SHP77 treated with DMSO at 0.1 percent for 48 hours (cell line): ENCODE data around the gene CACNA2D4.

Experiments
- DNase-seq: peaks from one replicate; lab custom pipeline; 2025; lab: John Stamatoyannopoulos, UW

Gene CACNA2D4

DNA sequence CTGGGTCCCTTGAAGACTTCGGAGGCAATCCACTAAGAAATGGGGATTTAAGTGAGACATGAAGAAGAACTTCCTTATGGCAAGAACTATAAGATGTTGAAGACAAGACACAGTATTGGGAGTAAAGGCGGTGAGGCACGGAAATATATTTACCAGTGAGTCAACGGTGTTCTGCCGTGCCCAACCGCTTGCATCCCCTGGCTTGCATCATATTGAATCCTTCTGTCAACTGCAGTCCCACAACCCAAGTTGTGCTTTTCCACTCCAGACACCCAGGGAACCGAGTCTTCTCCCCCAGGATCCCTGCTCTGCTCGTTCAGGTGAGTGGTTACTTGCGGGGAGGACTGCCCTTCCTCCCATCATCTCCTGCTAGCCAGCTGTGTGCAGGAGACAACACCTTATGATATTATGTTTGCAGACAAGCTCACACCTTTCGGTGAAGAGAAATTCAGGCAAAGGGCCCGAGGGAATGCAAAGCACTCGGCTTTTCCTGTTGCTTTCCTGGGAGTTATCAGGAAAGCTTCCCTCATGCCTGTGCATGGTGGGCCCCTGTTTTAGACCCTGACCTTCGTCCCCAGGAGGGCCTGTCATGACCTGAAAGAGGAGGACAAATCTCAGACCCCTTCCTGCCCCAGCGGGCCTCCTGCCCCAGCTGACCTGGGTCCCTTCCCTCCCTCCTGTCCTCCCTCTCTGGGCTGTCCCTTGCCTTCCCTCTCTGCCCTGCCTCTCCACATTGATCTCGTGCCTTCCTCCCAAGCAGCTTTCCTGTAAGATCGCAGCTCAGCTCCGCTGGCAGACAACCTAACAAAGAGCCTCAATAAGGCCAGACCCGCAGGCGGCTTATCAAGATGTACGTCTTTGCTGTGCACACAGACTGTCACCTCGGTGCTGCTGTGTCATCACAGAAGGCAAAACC is 102.4 kb downstream of the CACNA2D4 start:
- DNase-seq, result no peak

DNA sequence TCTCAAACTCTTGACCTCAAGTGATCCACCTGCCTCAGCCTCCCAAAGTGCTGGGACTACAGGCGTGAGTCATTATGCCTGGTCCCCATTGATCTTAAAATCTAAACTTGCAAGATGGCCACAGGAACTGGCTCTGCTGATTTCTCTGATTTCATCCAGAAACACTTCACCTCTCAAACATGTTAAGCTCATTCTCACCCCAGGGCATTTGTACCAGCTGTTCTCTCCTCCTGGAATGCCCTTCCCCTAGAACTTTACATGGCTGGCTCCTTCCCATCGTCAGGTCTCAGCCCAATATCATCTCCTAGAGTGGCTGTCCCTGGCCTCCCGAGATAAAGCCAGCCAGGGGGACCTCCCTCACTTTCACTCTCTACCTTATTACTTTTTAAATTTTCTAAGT is 103.3 kb downstream of the CACNA2D4 start:
- DNase-seq, result no peak

DNA sequence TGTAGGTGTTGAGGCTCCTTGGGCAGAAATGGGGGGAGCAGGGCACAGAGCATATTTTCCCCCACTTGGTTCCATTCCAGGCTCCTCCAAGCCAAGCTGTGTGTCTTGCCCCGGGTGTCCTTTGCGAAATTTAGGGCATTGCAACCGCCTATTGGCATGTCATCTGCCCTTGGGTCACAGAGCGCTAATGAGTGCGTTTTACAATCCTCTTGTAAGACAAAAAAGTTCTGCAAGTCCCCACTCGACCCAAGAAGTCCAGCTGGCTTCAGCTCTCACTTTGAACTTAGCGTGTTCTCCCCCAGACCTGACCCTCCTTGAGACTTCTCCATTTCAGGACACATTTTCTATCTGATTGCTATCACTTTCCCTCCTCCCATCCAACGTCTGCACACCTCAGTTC is 104.2 kb downstream of the CACNA2D4 start:
- no peak for DNase-seq

DNA sequence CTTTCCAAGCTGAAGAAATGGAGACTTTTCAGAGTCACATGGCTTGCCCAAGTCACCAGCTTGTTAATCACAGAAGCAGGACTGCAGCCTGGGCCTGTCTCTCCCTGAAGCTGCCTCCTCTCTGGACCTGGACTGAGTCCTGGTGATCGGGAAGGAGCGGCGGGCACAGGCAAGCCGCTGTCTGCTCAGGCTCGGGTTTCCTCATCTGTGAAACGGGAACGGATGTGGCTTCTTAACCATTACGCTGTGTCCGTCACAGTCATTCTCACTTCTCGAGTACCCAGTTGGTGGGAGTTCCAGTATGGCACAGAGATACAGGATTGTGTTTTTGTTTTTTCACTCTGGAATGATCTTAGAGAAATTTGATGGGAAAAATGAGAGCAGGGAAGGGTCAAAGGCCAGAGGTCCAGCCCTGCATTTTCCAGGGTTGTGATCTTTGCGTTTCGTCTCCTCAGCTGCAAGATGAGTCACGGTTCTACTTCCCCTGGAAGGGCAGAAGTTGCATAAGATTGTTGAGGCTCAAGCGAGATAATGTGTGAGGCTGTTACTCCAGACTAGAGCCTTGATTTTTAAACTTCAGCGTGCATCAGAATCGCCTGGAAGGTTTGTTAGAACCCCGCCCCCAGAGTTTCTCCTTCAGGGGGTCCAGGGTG is 105.7 kb downstream of the CACNA2D4 start:
- no peak for DNase-seq

DNA sequence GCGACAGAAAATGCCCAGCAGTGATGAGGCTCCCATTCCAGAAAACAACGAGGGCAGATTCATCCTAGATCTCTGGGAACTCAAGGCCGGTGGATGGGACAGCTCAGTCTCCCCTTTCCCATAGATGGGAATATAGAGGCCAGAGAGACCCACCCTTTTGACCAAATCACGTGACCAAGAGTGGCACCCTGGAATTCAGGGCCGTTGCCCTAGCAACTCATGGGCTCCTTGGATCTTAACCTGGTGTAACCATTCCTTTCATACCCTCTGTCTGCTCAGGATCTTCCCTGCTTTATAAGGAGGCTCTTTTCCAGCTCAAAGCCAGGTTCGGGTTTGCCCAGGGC is 106.5 kb downstream of the CACNA2D4 start:
- no peak for DNase-seq

DNA sequence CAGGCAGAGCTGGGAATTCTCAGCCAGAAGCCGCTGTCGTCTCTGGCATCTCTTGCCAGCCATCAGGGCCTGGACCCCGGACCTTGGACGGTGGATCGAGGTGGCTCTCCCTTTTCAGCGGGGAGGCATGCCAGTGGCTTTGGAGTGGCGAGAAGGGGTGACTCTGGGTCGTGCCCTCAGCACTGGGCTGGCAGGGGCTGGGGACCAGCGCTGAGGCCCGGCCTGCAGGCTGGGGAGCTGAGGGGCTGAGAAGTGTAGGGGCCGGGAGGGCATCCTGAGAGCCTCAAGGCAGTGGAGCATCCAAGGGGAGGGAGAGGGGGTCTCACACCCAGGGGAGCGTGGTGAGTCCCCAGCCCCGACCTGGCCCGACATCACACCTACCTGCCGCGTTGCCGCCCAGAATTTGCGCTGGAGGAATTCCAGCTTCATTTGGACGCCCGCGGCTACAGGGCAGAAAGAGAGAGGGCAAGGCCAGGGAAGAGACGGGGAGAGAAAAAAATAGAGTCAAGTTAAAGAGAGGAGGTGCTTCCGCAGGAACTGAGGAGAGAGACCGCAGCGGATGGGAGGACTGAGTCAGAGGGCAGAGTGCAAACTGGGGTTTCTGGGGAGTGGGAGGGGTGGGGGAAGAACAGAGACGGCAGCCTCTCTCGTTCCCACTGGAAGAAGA is 107.0 kb downstream of the CACNA2D4 start:
- DNase-seq, result no peak

DNA sequence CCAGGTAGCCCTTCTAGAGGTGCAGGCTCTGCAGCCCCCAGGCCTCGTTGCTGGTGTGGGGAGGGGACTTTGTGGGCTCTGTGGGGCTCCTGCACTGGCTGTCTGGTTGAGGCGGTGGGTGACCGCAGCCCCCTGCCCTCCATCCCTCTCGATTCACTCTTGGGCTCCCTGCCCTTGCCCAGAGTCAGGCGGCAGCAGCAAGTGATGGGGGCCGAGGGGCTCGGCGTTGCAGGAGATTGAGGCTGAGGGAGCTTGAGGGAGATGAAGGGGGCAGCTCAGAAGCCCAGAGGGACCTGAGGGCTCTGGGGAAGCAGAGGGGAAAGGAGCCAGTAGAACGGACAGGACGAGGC is 107.5 kb downstream of the CACNA2D4 start:
- DNase-seq, result no peak

DNA sequence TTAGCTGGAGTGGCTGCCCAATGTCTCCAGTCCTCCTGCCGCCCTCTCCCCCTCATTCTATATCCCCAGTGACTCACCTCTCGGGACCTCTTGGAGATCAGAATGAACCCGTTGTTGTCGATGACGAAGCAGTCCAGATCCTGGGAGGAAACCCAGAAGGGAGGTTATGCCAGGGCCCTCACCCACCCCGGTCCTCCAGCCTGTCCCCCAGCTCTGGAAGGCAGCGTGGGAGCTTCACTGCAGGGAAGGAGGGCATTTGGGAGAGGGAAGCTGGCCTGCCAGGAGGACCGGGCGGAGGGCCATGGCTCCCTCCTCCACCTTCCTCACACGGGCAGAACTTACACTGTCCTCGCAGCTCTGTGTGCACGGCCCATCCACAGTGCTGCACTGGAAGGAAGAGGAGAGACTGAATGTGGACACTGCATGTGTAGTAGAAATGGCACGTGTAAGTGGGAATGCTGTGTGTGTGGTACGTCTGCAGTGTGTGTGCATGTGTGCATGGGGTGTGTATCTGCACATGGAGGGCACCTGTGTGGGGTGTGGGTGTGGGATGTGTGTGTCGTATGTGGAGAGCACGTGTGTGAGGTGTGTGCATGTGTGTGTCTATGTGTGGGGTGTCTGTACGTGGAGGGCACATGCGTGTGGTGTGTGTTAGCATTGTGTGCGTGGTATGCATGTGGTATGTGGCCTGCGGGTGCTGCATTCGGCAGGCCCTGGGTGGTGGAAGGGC is 108.1 kb downstream of the CACNA2D4 start:
- no peak for DNase-seq

DNA sequence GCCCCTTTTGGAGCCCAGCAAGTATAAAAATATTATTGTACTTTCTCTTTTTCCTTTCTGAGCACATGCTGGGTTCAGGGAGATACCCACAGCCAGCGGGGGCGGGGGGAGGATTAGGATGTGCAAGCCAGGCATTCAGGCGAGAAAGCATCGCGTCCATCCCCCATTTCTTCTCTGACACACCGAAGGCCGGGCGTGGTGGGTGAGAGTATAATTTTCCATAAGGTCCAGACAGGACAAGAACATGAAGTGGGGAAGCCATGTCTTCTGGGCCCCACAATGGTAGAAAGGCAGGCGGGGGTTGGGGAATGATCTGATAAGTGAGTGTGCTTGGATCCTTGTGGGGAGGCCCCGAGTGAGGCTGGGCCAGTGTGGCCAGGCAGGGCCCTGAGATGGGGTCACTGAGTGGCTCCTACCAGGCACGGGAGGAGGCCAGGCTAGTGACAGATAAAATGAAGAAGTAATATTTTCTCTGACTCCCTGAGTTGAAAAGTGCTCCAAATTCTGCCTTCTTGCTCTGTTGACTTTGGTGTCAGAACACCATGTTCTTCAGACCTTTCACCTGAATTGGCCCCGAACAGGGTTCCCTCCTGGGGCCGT is 108.8 kb downstream of the CACNA2D4 start:
- no peak for DNase-seq

DNA sequence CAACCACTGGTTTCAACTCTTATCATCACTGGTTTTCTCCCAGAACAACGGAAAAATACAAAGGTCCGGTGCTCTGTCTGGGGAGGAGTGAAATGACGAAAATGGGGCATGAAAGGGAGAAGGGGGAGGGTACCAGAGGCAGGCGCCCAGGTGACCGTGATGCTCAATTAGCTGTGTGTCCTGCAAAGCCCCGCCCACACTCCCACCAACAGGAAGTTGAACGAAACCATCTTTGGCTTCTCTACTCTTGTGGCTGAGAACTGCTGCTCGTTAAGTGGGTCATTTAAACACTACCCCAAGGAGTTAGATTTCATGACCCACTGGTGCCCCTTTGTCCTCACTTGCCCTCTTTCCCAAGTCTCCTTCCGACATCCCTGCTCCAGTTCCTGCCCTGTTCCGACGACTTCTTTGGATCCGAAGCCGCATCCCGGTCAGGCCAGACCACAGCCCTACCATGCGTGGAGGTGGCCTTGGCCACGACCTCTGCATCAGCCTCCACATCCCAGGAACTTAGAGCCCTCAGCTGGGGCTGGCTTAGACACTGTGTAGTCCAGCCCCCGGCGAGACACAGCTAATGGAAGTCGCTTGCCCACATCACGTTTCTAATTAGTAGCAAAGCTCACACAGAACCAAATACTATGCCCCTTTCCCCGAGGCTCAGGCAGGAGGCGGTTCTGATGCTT is 109.5 kb downstream of the CACNA2D4 start:
- no peak for DNase-seq

DNA sequence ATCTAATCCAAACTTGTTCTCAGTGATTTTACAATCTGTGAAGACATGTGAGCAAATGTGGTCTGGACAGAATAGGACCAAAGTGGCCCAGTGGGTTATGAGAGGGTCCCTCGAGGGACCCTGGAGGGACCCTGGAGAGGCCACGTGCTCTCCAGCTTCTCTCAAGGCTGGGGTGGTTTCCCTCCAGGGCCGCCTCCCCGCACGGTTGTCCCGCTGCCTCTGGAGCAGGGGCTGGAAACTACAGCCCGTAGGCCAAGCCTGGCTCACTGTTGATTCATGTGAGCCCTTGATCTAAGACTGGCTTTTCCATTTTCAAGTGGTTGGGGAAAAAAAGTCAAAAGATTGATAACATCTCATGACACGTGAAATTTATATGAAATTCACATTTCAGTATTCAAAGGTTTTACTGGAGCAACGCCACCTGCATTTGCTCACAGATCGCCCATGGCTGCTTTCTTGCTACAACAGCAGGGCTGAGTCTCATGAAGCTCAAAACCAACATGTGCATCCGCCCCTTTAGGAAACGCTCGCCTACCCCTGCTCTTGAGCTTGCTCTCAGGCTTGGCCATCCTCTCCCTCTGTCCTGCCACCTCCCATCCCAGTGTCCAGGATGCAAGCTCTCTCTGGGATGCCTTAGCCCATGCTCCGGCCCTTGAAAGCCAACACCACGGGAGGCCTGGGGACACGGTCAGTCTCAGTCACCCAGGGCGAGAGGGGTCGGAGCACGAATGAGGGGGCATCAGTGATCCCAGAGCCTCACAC is 110.2 kb downstream of the CACNA2D4 start:
- DNase-seq, result no peak

DNA sequence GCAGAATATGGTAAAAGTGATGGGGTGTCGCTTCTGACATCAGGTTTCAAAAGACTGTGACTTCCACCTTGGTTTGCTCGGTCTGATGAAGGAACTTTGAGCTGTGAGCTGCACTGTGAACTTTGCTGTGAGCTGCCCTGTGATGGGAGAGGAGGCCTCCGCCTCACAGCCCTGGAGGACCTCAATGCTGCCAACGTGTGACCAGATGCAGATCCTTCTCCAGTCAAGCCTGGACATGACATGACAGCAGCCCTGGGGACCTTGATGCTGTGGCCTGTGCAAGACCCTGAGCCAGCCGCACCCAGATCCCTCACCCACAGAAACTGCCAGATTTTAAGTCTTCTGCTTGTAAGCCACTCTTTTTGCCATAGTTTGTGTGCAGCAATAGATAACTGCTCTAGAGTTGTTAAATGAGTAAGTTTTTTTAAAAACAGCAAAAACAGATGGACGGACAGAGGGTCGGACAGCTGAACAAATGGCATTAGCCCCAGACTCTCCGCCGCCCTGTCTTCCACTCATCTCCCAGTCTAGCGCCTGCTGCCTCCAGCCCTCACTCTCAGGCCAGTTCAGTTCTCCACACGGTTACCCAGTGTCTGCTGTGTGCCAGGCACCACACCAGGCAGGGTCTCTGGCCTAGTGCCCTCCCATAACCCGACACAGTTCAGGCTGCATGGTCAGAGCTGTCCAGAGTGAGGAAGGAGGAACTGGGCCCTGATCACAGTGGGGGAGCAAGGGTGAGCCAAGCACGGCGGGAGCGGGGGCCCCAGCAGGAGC is 111.2 kb downstream of the CACNA2D4 start:
- DNase-seq, result no peak

DNA sequence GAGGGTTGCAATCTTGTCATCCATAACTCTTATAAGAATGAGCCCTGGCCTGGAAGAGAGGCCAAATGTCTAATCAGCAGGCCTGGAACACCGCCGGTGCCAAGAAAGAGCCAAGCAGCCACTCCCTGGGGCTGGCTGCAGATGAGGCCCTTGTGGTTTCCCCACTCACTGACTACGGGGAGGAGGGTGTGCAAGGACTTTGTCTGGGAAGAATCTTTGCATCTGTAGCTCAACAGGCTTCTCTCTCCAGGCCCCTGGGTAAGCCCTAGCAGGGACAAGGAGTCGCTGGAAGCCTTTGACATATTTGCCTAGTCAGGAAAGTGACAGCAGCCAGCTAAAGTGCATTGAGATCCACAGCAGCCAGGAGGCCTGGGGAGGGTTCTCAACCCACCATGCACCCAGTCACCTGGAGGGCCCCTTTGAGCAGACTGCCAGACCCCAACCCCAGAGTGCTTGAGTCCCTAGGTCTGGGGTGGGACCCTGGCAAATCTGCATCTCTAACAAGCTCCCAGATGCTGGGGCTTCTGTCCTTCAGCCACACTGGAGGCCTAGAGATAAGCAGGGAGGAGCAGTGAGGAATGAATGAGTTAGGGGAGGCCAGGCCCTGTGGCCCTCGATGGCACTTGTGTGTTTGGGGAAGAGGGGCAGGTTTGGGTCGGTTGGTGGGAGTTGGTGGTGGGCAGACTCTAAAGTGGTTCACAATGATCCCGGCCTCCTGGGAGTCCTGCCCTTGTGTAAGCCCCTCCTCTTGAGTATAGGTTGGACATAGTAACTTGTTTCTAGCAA is 112.0 kb downstream of the CACNA2D4 start:
- no peak for DNase-seq

DNA sequence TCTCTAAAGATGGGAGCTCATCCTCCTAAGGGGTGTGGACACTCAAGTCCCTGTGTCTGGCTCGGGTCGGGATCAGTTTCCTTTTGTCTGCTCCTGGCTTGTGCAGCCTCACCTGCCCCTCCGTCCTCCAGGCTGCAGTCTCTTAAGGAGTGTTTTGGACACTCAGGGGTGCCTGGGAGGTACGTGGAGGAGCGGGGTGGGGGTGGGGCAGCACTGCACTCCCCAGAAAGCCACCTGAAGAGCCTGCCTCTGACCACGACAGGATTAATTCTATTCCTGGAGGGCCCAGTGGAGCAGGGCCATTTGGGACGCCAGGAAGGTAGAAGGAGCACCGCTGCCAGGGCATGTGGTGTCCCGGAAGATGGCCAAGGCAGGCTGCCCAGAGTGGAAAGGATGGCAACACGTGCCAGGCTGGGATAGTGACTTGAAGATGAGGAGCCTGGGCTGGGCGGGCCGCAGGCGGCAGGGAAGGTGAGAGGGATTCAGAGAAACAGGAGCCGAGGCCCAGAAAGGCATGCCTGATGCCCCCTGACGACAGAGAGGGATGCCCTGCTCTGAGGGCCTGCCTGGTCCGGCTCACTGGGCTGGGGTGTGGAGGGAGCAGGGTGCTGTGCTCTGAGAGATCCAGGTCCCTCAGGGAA is 112.9 kb downstream of the CACNA2D4 start:
- no peak for DNase-seq

DNA sequence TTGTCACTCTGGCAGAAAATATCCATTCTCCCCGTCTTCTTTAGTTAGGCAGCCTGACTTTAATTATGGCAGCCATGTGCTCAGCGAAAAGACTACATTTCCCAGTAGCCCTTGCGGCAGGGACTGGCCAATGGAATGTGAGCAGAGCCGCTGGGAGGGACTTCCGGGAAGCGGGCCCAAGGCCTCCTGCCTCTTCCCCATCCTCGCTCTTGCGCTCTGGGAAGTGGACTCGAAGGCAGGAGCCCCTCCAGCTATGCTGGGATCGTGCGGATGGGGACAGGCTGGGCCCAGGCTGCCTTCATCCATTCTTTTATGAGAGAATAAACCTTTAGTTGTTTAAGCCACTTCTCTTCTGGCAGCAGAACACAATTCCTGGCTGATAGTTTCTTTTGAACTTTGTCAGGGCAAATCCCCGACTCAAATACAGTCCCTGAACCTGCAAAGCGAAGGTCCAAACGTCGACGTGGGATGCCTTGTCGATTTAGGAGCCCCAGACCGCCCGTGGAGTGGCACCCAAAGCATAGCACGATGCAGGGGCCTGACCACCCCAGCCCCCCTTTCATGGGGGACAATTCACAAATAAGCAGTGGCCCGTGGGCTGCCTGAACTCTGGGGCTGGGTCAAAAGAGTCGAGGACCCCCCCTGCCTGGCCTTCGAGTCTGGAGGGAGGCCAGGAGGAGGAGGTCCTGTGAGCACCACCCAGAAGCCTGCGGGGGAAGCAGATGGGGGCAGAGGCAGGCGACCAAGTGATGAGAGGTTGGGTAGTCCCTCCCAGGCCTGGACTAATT is 113.7 kb downstream of the CACNA2D4 start:
- DNase-seq, result peak; percentile 21

DNA sequence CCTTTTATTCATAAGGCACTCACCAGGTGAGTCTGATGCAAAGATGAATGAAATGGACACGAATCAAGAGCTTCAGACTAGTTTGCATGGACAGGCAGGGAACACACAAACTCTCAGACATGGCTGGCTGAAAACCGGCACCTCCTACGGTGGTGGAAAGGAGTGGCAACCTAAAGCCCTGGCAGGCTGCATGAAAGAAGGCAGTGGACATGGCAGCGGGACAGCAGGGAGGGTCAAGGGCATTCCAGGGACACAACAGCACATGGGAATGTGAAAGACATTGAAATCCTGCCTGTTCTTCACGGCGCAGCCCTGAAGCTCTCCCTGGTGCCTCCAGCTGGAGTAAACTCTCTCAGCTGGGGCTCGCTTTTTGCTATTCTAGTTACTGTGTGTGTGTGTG is 114.7 kb downstream of the CACNA2D4 start:
- DNase-seq, result no peak

DNA sequence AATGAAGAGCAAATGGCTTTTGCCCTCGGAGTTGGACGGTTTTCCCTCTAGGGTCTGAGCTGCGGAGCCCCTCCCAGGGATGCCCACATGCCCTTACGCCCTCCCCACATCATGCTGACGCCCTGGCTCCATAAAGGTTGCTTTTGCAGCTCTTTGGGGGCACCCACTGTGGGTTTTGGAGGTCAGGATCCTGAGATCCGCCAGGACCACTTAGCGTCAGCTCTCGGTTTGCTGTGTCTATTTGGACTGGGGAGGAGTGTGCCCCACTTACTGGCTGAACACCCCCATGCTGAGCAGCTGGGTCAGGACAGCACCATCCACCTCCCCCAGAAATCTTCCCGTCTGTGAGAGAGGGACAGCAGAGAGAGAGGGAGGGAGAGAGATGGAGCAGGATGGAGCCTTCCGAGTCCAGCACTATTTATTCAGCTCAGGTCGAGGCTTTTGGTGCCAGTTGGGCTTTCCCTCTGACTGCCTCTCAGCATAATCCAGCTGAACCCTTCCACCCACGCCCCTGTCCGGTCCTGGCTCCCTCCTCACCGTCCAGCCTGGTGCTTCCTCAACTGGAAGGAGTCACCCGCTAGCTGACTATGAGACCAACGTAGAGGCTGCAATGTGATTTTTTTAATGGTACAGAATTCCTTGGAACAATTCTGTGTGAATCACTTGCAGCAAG is 117.0 kb downstream of the CACNA2D4 start:
- no peak for DNase-seq
